Measurements from ENCODE around the gene STUB1.

STUB1 gene

DNA sequence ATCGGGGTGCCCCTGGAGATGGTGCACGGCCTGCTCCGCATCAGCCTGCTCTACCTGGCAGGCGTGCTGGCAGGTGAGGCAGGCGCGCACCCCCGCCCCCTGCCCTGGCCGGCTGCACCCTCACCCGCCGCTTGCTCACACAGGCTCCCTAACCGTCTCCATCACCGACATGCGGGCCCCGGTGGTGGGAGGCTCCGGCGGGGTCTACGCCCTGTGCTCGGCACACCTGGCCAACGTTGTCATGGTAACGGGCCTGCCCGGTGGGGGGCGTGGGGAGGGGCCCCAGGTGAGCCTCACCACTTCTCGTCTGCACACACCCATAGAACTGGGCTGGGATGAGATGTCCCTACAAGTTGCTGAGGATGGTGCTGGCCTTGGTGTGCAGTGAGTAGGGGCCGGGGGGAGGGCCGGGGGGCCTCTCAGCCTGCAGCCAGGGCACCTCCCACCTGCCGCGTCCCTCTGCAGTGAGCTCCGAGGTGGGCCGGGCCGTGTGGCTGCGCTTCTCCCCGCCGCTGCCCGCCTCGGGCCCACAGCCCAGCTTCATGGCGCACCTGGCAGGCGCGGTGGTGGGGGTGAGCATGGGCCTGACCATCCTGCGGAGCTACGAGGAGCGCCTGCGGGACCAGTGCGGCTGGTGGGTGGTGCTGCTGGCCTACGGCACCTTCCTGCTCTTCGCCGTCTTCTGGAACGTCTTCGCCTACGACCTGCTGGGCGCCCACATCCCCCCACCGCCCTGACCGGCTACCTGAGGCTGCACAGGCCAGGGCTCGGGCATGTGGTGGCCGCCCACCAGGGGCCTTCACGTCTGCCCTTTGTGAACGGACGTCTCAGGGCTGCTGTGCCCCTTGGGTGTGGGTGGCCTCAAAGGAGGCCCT lies 2.7 kb upstream of the STUB1 start:
- H3K9me3 ChIP-seq (ENCODE audit: control insufficient read depth in 1 of 2, low read length in 2 of 2) = no peaks in the 10 kb centered on the region
- H3K4me1 ChIP-seq (ENCODE audit: control insufficient read depth in 1 of 2, insufficient read depth in 2 of 2, low read length in 2 of 2) = peaks cover 7 to 37% of the 10 kb centered on the region in 2 donors
- H3K4me3 ChIP-seq (ENCODE audit: low read depth in 1 of 2, low read length in 2 of 2) = no peak overlapping the region
- H3K27ac ChIP-seq (ENCODE audit: low read length) = no peak overlapping the region
- H3K27me3 ChIP-seq (ENCODE audit: low read depth, low read length) = no peaks in the 10 kb centered on the region
- H3K36me3 ChIP-seq (ENCODE audit: control insufficient read depth in 1 of 2, insufficient read depth in 2 of 2, low read length in 2 of 2) = peaks cover 5 to 27% of the 10 kb centered on the region in 2 donors

DNA sequence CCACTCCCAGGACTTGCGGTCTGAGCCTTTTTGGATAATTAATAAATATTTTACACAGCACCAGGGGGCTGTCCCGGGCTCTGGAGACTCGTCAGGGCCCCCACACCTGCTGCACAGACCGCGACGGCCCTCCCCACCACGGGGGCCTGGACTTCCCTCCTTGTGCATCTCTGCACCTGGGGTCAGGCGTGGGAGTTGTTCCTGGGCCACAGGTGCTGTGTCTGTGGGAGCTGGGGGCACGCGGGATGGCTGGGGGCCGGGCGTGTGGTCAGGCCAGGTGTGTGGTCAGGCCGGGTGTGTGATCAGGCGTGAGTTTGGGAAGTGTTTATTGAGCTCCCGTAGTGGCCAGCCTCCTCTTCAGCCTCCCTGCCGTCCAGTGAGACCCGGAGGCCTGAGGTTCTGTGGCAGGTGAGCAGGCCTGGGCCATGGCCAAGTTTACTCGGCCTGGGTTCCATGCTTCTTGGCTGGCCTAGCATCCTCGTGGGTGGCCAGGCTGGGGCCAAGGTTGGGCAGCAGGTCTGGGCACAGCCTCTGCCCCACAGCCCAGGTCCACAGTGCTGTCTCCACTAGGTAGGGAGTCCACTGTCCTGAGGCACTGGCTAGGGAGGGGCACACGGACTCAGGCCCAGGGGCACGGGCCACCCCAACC lies 1.9 kb upstream of the STUB1 start:
- H3K4me3 ChIP-seq (ENCODE audit: low read depth in 1 of 2, low read length in 2 of 2) = no peak overlapping the region
- H3K36me3 ChIP-seq (ENCODE audit: control insufficient read depth in 1 of 2, insufficient read depth in 2 of 2, low read length in 2 of 2) = peaks cover 5 to 24% of the 10 kb centered on the region in 2 donors
- no peaks in the 10 kb centered on the region for H3K27me3 ChIP-seq (ENCODE audit: low read depth, low read length)
- no peak overlapping the region for H3K27ac ChIP-seq (ENCODE audit: low read length)
- peaks cover 7 to 44% of the 10 kb centered on the region in 2 donors for H3K4me1 ChIP-seq (ENCODE audit: control insufficient read depth in 1 of 2, insufficient read depth in 2 of 2, low read length in 2 of 2)
- no peaks in the 10 kb centered on the region for H3K9me3 ChIP-seq (ENCODE audit: control insufficient read depth in 1 of 2, low read length in 2 of 2)

- H3K27me3 ChIP-seq (ENCODE audit: low read depth, low read length) = no peaks in the 10 kb centered on the region
- peak overlapping the region; percentile 42 to 85 for H3K4me3 ChIP-seq (ENCODE audit: low read depth in 1 of 2, low read length in 2 of 2)
- peaks cover 7 to 50% of the 10 kb centered on the region in 2 donors for H3K4me1 ChIP-seq (ENCODE audit: control insufficient read depth in 1 of 2, insufficient read depth in 2 of 2, low read length in 2 of 2)
- H3K36me3 ChIP-seq (ENCODE audit: control insufficient read depth in 1 of 2, insufficient read depth in 2 of 2, low read length in 2 of 2) = peaks cover 5 to 17% of the 10 kb centered on the region in 2 donors
- no peaks in the 10 kb centered on the region for H3K9me3 ChIP-seq (ENCODE audit: control insufficient read depth in 1 of 2, low read length in 2 of 2)
- H3K27ac ChIP-seq (ENCODE audit: low read length) = no peak overlapping the region
Measured at GRCh38 chr16:678858-679813, 1.1 kb upstream of the STUB1 start.

DNA sequence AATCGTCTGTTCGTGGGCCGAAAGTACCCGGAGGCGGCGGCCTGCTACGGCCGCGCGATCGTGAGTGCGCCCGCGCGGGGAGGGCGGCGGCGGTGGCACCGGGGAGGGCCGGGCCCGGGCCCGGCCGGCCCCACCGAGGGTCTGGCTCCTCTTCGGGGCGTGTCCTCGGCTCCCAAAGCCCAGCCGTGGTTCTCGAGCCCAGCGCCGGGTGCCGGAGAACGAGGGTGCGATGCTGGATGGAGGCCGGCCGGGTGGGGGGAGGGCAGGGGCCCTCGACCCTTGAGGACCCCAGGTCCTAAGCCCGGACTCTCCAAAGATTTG lies 375 bp downstream of the STUB1 start:
- peak overlapping the region; percentile 68 to 85 for H3K4me3 ChIP-seq (ENCODE audit: low read depth in 1 of 2, low read length in 2 of 2)
- H3K27ac ChIP-seq (ENCODE audit: low read length) = no peak overlapping the region
- H3K36me3 ChIP-seq (ENCODE audit: control insufficient read depth in 1 of 2, insufficient read depth in 2 of 2, low read length in 2 of 2) = peaks cover 5 to 17% of the 10 kb centered on the region in 2 donors
- H3K27me3 ChIP-seq (ENCODE audit: low read depth, low read length) = no peaks in the 10 kb centered on the region
- H3K4me1 ChIP-seq (ENCODE audit: control insufficient read depth in 1 of 2, insufficient read depth in 2 of 2, low read length in 2 of 2) = peaks cover 7 to 48% of the 10 kb centered on the region in 2 donors
- H3K9me3 ChIP-seq (ENCODE audit: control insufficient read depth in 1 of 2, low read length in 2 of 2) = no peaks in the 10 kb centered on the region

DNA sequence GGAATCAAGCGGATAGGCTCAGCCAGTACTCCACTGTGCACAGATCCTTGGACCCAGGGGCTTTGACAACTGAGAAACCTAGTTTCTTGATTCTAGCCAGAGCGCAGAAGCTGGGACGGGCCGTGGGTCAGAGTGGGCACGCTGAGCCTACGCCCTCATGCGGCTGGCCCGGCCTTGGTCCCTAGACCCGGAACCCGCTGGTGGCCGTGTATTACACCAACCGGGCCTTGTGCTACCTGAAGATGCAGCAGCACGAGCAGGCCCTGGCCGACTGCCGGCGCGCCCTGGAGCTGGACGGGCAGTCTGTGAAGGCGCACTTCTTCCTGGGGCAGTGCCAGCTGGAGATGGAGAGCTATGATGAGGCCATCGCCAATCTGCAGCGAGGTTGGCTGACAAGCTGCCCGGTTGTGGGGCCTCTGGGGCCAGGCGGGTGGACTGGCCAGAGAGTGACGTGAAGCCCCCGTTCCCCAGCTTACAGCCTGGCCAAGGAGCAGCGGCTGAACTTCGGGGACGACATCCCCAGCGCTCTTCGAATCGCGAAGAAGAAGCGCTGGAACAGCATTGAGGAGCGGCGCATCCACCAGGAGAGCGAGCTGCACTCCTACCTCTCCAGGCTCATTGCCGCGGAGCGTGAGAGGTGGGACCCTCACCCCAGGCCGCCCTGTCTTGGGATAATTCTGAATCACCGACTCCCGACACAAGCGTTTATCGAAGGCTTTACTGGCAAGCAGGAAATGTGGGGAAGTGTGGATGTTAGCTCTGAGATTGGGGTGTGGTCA lies 946 bp downstream of the STUB1 start:
- Histone ChIP-seq H3K9me3 (ENCODE audit: control insufficient read depth in 1 of 2, low read length in 2 of 2) (no peaks in the 10 kb centered on the region), H3K36me3 (ENCODE audit: control insufficient read depth in 1 of 2, insufficient read depth in 2 of 2, low read length in 2 of 2) (peaks cover 5 to 19% of the 10 kb centered on the region in 2 donors), H3K4me3 (ENCODE audit: low read depth in 1 of 2, low read length in 2 of 2) (peak overlapping the region; percentile 68 to 85), H3K27ac (ENCODE audit: low read length) (no peak overlapping the region), H3K4me1 (ENCODE audit: control insufficient read depth in 1 of 2, insufficient read depth in 2 of 2, low read length in 2 of 2) (peaks cover 7 to 50% of the 10 kb centered on the region in 2 donors), H3K27me3 (ENCODE audit: low read depth, low read length) (no peaks in the 10 kb centered on the region)

- peaks cover 5 to 27% of the 10 kb centered on the region in 2 donors for H3K36me3 ChIP-seq (ENCODE audit: control insufficient read depth in 1 of 2, insufficient read depth in 2 of 2, low read length in 2 of 2)
- H3K27me3 ChIP-seq (ENCODE audit: low read depth, low read length) = no peaks in the 10 kb centered on the region
- peak overlapping the region in 1 of 2 donors; percentile 85 for H3K4me3 ChIP-seq (ENCODE audit: low read depth in 1 of 2, low read length in 2 of 2)
- H3K4me1 ChIP-seq (ENCODE audit: control insufficient read depth in 1 of 2, insufficient read depth in 2 of 2, low read length in 2 of 2) = peaks cover 7 to 50% of the 10 kb centered on the region in 2 donors
- no peak overlapping the region for H3K27ac ChIP-seq (ENCODE audit: low read length)
- H3K9me3 ChIP-seq (ENCODE audit: control insufficient read depth in 1 of 2, low read length in 2 of 2) = no peaks in the 10 kb centered on the region
Measured at GRCh38 chr16:681746-682427, 1.7 kb downstream of the STUB1 start.

- Histone ChIP-seq H3K27ac (ENCODE audit: low read length) (no peak overlapping the region), H3K4me3 (ENCODE audit: low read depth in 1 of 2, low read length in 2 of 2) (no peak overlapping the region), H3K4me1 (ENCODE audit: control insufficient read depth in 1 of 2, insufficient read depth in 2 of 2, low read length in 2 of 2) (peaks cover 7 to 50% of the 10 kb centered on the region in 2 donors), H3K27me3 (ENCODE audit: low read depth, low read length) (no peaks in the 10 kb centered on the region), H3K9me3 (ENCODE audit: control insufficient read depth in 1 of 2, low read length in 2 of 2) (no peaks in the 10 kb centered on the region), H3K36me3 (ENCODE audit: control insufficient read depth in 1 of 2, insufficient read depth in 2 of 2, low read length in 2 of 2) (peaks cover 5 to 34% of the 10 kb centered on the region in 2 donors)
Measured at GRCh38 chr16:682493-683395, 2.5 kb downstream of the STUB1 start.

DNA sequence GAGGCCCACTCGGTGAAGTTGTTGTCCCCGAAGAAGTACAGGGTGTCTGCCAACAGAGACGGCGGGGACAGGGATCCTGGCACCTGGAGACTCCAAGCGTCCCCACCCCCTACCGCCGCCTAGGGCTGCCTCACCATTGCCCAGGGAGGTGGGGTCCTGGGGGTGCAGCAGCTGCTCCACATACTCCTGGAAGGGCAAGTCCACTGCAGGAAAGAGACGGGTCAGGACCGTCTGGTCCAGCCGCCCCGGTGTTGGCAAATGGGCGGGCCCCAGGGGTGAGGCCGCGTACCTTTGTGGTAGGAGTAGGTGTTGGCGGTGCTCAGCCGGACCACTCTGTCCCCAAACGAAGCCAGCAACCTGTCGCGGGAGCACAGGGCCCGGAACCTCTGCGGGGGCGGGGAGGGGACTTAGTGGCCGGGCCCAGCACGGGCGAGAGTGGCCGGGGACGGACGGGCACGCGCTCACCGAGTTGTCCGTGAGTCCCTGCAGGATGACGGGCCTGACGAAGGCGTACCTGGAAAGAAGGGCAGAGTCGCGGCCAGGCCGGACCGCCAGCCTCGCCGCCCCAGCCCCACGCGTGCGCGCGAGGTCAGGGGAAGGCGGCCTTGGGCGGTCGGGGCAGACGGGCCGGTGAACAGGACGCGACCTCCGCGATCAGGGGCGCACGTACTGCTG lies 3.3 kb downstream of the STUB1 start:
- peaks cover 5 to 36% of the 10 kb centered on the region in 2 donors for H3K36me3 ChIP-seq (ENCODE audit: control insufficient read depth in 1 of 2, insufficient read depth in 2 of 2, low read length in 2 of 2)
- H3K27ac ChIP-seq (ENCODE audit: low read length) = no peak overlapping the region
- H3K27me3 ChIP-seq (ENCODE audit: low read depth, low read length) = no peaks in the 10 kb centered on the region
- H3K4me3 ChIP-seq (ENCODE audit: low read depth in 1 of 2, low read length in 2 of 2) = peak overlapping the region; percentile 33 to 82
- H3K9me3 ChIP-seq (ENCODE audit: control insufficient read depth in 1 of 2, low read length in 2 of 2) = no peaks in the 10 kb centered on the region
- H3K4me1 ChIP-seq (ENCODE audit: control insufficient read depth in 1 of 2, insufficient read depth in 2 of 2, low read length in 2 of 2) = peaks cover 7 to 51% of the 10 kb centered on the region in 2 donors

GRCh38 chr16:684071-684794 lies 4.0 kb downstream of the STUB1 start, which contains the start of gene JMJD8:
Gene JMJD8, minus strand, starts transcription at chr16:684334. Its CDS starts 15 bp downstream, at chr16:684319.
- Histone ChIP-seq H3K4me3 (ENCODE audit: low read depth in 1 of 2, low read length in 2 of 2) (peak within 1 kb of the TSS; percentile 48 to 82), H3K27ac (ENCODE audit: low read length) (no peak within 1 kb of the TSS), H3K4me1 (ENCODE audit: control insufficient read depth in 1 of 2, insufficient read depth in 2 of 2, low read length in 2 of 2) (peaks cover 8 to 55% of the 10 kb centered on the region in 2 donors), H3K9me3 (ENCODE audit: control insufficient read depth in 1 of 2, low read length in 2 of 2) (no peaks in the 10 kb centered on the region), H3K36me3 (ENCODE audit: control insufficient read depth in 1 of 2, insufficient read depth in 2 of 2, low read length in 2 of 2) (peaks cover 5 to 36% of the 10 kb centered on the region in 2 donors), H3K27me3 (ENCODE audit: low read depth, low read length) (no peaks in the 10 kb centered on the region)
